IMR-90 (cell line): ENCODE results near the gene CA6. TPM values are rescaled to one million over a fixed set of nuclear protein-coding genes. Genes with fewer than 3 reads are reported as not detected.

Experiments used
- ATAC-seq: fragments of 200-7000 bp; cut with Tn5 transposase; 2 replicates; pipeline ENCODE4 v1.9.1; 2020; ENCODE audit warnings: low read depth, mild to moderate bottlenecking, moderate library complexity
- BruUV-seq: library from RNA; stranded (reverse); fragments of 400-500 nt; replicated peaks from 2 replicates; lab custom pipeline; 2021; lab: Mats Ljungman, UMichigan
- CTCF ChIA-PET: fragments of 300-600 bp; formaldehyde crosslinking; extraction: SDS; loops from one replicate; lab custom pipeline; 2021; ENCODE audit warnings: antibody characterized with exemption; lab: Yijun Ruan, JAX
- POLR2A ChIA-PET: fragments of 300-600 bp; sonication (Branson Sonifier 250); formaldehyde crosslinking; loops from one replicate; lab custom pipeline; 2022; ENCODE audit warnings: antibody characterized with exemption; ENCODE audit not compliant: unreplicated experiment; lab: Charles Lee
- DNase-seq: peaks from one replicate; pipeline ENCODE4 v3.0.0; 2013
- H2AFZ ChIP-seq: replicated peaks from 2 replicates; pipeline ENCODE3; 2013; ENCODE audit warnings: low read length, mild to moderate bottlenecking; ENCODE audit not compliant: poor library complexity
- H2AK5ac ChIP-seq: 2 replicates; pipeline ENCODE4 v1.6.1; 2013; ENCODE audit warnings: low read depth, low read length, inconsistent platforms
- H2AK9ac ChIP-seq: replicated peaks from 2 replicates; pipeline ENCODE3; 2013; ENCODE audit warnings: mild to moderate bottlenecking, low read depth, low read length, moderate library complexity; ENCODE audit not compliant: poor library complexity
- H2BK120ac ChIP-seq: 2 replicates; pipeline ENCODE4 v1.6.1; 2013; ENCODE audit warnings: low read depth, low read length, inconsistent platforms
- H2BK15ac ChIP-seq: 3 replicates; pipeline ENCODE4 v1.6.1; 2013; ENCODE audit warnings: low read depth, low read length, inconsistent platforms
- H2BK20ac ChIP-seq: 2 replicates; pipeline ENCODE4 v1.6.1; 2013; ENCODE audit warnings: low read depth, mild to moderate bottlenecking, inconsistent platforms, low read length, moderate library complexity
- H2BK5ac ChIP-seq: 2 replicates; pipeline ENCODE4 v1.6.1; 2013; ENCODE audit warnings: mild to moderate bottlenecking, low read depth, low read length, inconsistent platforms; ENCODE audit not compliant: poor library complexity, severe bottlenecking
- H3K14ac ChIP-seq: replicated peaks from 2 replicates; pipeline ENCODE4 v1.6.1; 2013; ENCODE audit warnings: low read depth, low read length, inconsistent platforms
- H3K18ac ChIP-seq: 2 replicates; pipeline ENCODE4 v1.6.1; 2013; ENCODE audit warnings: low read depth, low read length, control low read depth
- H3K23ac ChIP-seq: 2 replicates; pipeline ENCODE4 v1.6.1; 2013; ENCODE audit warnings: low read depth, low read length, inconsistent platforms
- H3K27ac ChIP-seq: 2 replicates; pipeline ENCODE4 v1.5.1; 2013; ENCODE audit warnings: mild to moderate bottlenecking, control low read depth, low read length; ENCODE audit not compliant: insufficient read depth
- H3K27me3 ChIP-seq: 2 replicates; pipeline ENCODE4 v1.6.1; 2013; ENCODE audit warnings: low read length; ENCODE audit not compliant: control insufficient read depth, insufficient read depth
- H3K36me3 ChIP-seq: 2 replicates; pipeline ENCODE4 v1.6.1; 2013; ENCODE audit warnings: low read length, mixed read lengths; ENCODE audit not compliant: control insufficient read depth, insufficient read depth
- H3K4ac ChIP-seq: 2 replicates; pipeline ENCODE4 v1.6.1; 2013; ENCODE audit warnings: low read depth, low read length, inconsistent platforms
- H3K4me1 ChIP-seq: 2 replicates; pipeline ENCODE4 v1.6.1; 2013; ENCODE audit warnings: low read length, mixed read lengths; ENCODE audit not compliant: control insufficient read depth, insufficient read depth
- H3K4me2 ChIP-seq: 2 replicates; pipeline ENCODE4 v1.6.1; 2013; ENCODE audit warnings: low read depth, mild to moderate bottlenecking, control low read depth, low read length, moderate library complexity
- H3K4me3 ChIP-seq: 2 replicates; pipeline ENCODE4 v1.5.1; 2013; ENCODE audit warnings: low read depth, mild to moderate bottlenecking, control low read depth, low read length, moderate library complexity; ENCODE audit not compliant: insufficient read depth
- H3K56ac ChIP-seq: 2 replicates; pipeline ENCODE4 v1.6.1; 2013; ENCODE audit warnings: low read length, inconsistent platforms; ENCODE audit not compliant: insufficient read depth; ENCODE audit errors: extremely low read depth
- H3K79me1 ChIP-seq, 2 experiments: 2 replicates each; pipeline ENCODE4 v1.6.1; 2013; ENCODE audit warnings: low read length in 2 of 2, inconsistent platforms in 1 of 2, low read depth in 1 of 2
- H3K9ac ChIP-seq: 2 replicates; pipeline ENCODE4 v1.6.1; 2013; ENCODE audit warnings: low read depth, low read length, control low read depth
- H3K9me1 ChIP-seq: 2 replicates; pipeline ENCODE4 v1.6.1; 2013; ENCODE audit warnings: low read length, inconsistent platforms; ENCODE audit not compliant: insufficient read depth
- H3K9me3 ChIP-seq: 2 replicates; pipeline ENCODE4 v1.6.1; 2013; ENCODE audit warnings: low read length; ENCODE audit not compliant: control insufficient read depth, insufficient read depth
- H4K20me1 ChIP-seq: 2 replicates; pipeline ENCODE4 v1.6.1; 2013; ENCODE audit warnings: low read length, inconsistent platforms; ENCODE audit not compliant: insufficient read depth
- H4K5ac ChIP-seq: 2 replicates; pipeline ENCODE4 v1.6.1; 2013; ENCODE audit warnings: mild to moderate bottlenecking, low read depth, low read length, control low read depth
- H4K8ac ChIP-seq, 2 experiments: 2 replicates each; pipeline ENCODE4 v1.6.1; 2013; ENCODE audit warnings: low read depth in 2 of 2, low read length in 2 of 2, control low read depth in 1 of 2, inconsistent platforms in 1 of 2
- H4K91ac ChIP-seq: 2 replicates; pipeline ENCODE4 v1.6.1; 2013; ENCODE audit warnings: low read depth, low read length, inconsistent platforms; ENCODE audit not compliant: insufficient read depth
- BHLHE40 ChIP-seq: fragments of 150-350 bp; IDR thresholded peaks from 2 replicates; pipeline ENCODE4 v1.6.1; 2016; ENCODE audit warnings: mild to moderate bottlenecking, low read depth, low read length
- CEBPB ChIP-seq: IDR thresholded peaks from 2 replicates; pipeline ENCODE4 v1.6.1; 2012; ENCODE audit warnings: low read depth, low read length, improper control_type of control experiment
- CHD1 ChIP-seq: IDR thresholded peaks from 2 replicates; pipeline ENCODE4 v1.6.1; 2012; ENCODE audit warnings: low read depth, low read length, improper control_type of control experiment
- FOS ChIP-seq: fragments of 150-350 bp; IDR thresholded peaks from 2 replicates; pipeline ENCODE4 v1.6.1; 2016; ENCODE audit warnings: low read depth, low read length
- MAFK ChIP-seq: IDR thresholded peaks from 2 replicates; pipeline ENCODE4 v1.6.1; 2012; ENCODE audit warnings: low read depth, low read length, improper control_type of control experiment
- MAZ ChIP-seq: IDR thresholded peaks from 2 replicates; pipeline ENCODE4 v1.6.1; 2012; ENCODE audit warnings: low read depth, mild to moderate bottlenecking, low read length, improper control_type of control experiment, moderate library complexity, borderline replicate concordance
- NFE2L2 ChIP-seq: fragments of 150-350 bp; IDR thresholded peaks from 2 replicates; pipeline ENCODE4 v1.6.1; 2016; ENCODE audit warnings: low read depth, mild to moderate bottlenecking, low read length
- POLR2A ChIP-seq: IDR thresholded peaks from 2 replicates; pipeline ENCODE4 v1.6.1; 2012; ENCODE audit warnings: mild to moderate bottlenecking, low read depth, low read length
- RAD21 ChIP-seq: IDR thresholded peaks from 2 replicates; pipeline ENCODE4 v1.6.1; 2012; ENCODE audit warnings: low read length, improper control_type of control experiment
- RCOR1 ChIP-seq: IDR thresholded peaks from 2 replicates; pipeline ENCODE4 v1.6.1; 2012; ENCODE audit warnings: mild to moderate bottlenecking, low read length, improper control_type of control experiment; ENCODE audit not compliant: insufficient replicate concordance
- RFX5 ChIP-seq: IDR thresholded peaks from 2 replicates; pipeline ENCODE4 v1.8.0; 2012; ENCODE audit warnings: low read depth, mild to moderate bottlenecking, low read length, moderate library complexity
- SMC3 ChIP-seq: fragments of 150-350 bp; IDR thresholded peaks from 2 replicates; pipeline ENCODE4 v1.6.1; 2016; ENCODE audit warnings: low read depth, mild to moderate bottlenecking, antibody characterized with exemption, low read length, moderate library complexity
- WGBS, 2 experiments: methylation state at CpG; one replicate each; pipeline versions ENCODE4 v1.1.5 to v1.1.7; 2013; ENCODE audit warnings: missing lambda C conversion rate in 2 of 2; ENCODE audit not compliant: insufficient read length in 1 of 2; ENCODE audit errors: extremely low coverage in 2 of 2; 5-methylcytosine and 5-hydroxymethylcytosine counted together
- dilution Hi-C: fragments of 300-500 bp; cut with HindIII; formaldehyde crosslinking; loops from one replicate; pipeline ENCODE4 v1.14.3; 2018; ENCODE audit warnings: low sequenced_read_pairs; ENCODE audit not compliant: unreplicated experiment
- in situ Hi-C: fragments of 300-500 bp; cut with MboI; formaldehyde crosslinking; loops from 3 replicates; pipeline ENCODE4 v1.14.3; 2019; ENCODE audit warnings: low sequenced_read_pairs, inconsistent platforms, mixed read lengths
- intact Hi-C: fragments of 100-400 bp; cut with micrococcal nuclease; formaldehyde crosslinking; loops from 2 replicates; pipeline ENCODE4 v1.10.0; 2022
- polyA plus RNA-seq, 3 experiments: library from polyadenylated mRNA; depleted of rRNA; stranded (reverse); fragments of >200 nt; gene quantifications; 2 replicates each; pipeline ENCODE4 v1.2.3, GENCODE V29; 2012; ENCODE audit warnings: low replicate concordance in 1 of 3
- total RNA-seq: library from RNA; depleted of rRNA; stranded (reverse); fragments of >200 nt; gene quantifications from 2 replicates; pipeline ENCODE4 v1.2.3, GENCODE V29; 2012
- TF ChIP-seq, protein P1 (sequence below): fragments of 150-350 bp; IDR thresholded peaks from 2 replicates; pipeline ENCODE4 v1.6.1; 2016; ENCODE audit warnings: low read depth, mild to moderate bottlenecking, low read length, moderate library complexity, borderline replicate concordance
- TF ChIP-seq, protein P2 (sequence below): conservative IDR thresholded peaks from 2 replicates; pipeline ENCODE4 v1.5.1; 2012; ENCODE audit warnings: mild to moderate bottlenecking, low read depth, low read length, improper control_type of control experiment

CA6 gene
- total and polyA plus RNA-seq, 2 of the 4 experiments (the other 2 are of a cell fraction) = not detected

DNA sequence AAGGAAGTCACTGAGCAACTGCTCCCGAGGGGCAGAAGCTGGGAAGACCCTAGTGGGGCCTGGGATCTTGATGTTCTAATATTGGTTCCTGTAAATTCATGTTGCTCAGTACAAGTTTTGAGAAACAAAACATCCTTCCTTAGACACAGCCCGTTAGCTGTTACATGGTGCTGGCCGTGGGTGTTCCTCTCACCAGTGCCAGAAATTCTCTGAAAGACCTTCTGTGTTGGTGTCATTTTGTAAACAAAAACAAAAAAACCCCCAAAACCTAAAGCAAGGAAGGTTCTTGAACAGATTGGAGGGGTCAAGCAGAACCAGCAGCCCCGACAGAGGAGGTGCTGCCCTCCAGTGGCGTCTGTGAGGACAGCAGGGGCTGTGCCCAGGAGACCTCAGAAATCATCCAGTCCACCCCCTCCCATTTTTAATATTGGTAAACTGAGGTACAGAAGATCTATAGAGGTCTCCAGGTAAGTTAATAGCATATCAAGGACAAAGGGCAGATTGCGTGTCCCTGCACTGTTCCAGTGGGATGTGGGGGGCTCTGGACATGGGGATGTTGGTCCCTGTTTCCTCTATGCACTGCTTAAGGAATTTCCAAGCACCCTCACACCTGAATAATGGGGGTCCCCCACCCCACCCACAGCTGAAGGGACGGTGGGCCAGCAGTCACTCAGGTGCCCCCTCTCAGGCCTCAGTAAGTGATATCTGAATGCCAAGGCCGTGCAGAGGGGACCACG is 42.4 kb downstream of the CA6 start:
- Histone ChIP-seq H3K9me1 (0 out of 2 replicates have a peak, but pooled peaks cover 5% of the 10 kb centered on the region), H4K20me1 (no peaks in the 10 kb centered on the region), H3K9ac (no peak overlapping the region), H4K8ac (peak overlapping the region in 1 of 2 experiments; percentile 83; a peak in 2 of 4 replicates), H2BK120ac (peak overlapping the region; percentile 68; the same call in 1 of the 2 replicates), H2BK5ac (no peak overlapping the region), H2AK9ac (peak overlapping the region; percentile 23), H3K4me3 (no peak overlapping the region), H3K36me3 (no peaks in the 10 kb centered on the region), H3K27me3 (peaks cover 1% of the 10 kb centered on the region; the same call in 1 of the 2 replicates), H3K27ac (no peak overlapping the region), H2BK20ac (0 out of 2 replicates have a peak overlapping the region, but pooled peaks have one; percentile 76), H4K91ac (peak overlapping the region; percentile 76; the same call in 1 of the 2 replicates), H3K56ac (no peak overlapping the region), H2AFZ (peak overlapping the region; percentile 85), H3K4me1 (no peaks in the 10 kb centered on the region; the same call in none of the 2 replicates), H3K9me3 (no peaks in the 10 kb centered on the region), H2AK5ac (peak overlapping the region; percentile 77), H3K23ac (no peak overlapping the region; the same call in 1 of the 2 replicates), H3K18ac (no peak overlapping the region), H2BK15ac (peak overlapping the region; percentile 51; the same call in 1 of the 3 replicates), H3K4me2 (no peak overlapping the region), H3K79me1 (no peaks in the 10 kb centered on the region), H3K4ac (peak overlapping the region; percentile 71; the same call in 1 of the 2 replicates), H3K14ac (peak overlapping the region; percentile 64; the same call in 1 of the 2 replicates), H4K5ac (0 out of 2 replicates have a peak overlapping the region, but pooled peaks have one; percentile 56)
- DNase-seq = peak; percentile 32
- no TSS peak for BruUV-seq
- POLR2A ChIA-PET = no interaction called here
- in situ Hi-C loops = loop anchor here (5.0 kb wide), 1 partner anchor 71 kb away; no protein-coding TSS in a partner anchor
- CTCF ChIA-PET = interaction anchor here (0.5 to 1.1 kb wide), 9 partner anchors 17 to 324 kb away, joined by 3 to 9 read pairs (median 3); partner anchors contain the start of gene SLC2A7
- intact Hi-C loops = loop anchor here (1.0 to 5.0 kb wide), 4 partner anchors 70 to 129 kb away; no protein-coding TSS in a partner anchor
- WGBS, 2 experiments = 0% methylated on average over 1 of the region's 9 CpGs; no CpG with 5 or more reads in 1 of the 2 experiments
- dilution Hi-C loops = no loop called here
- peak; percentile 85 for ATAC-seq
- no peak for TF ChIP-seq NFE2L2
- no peak for TF ChIP-seq MAFK
- no peak for TF ChIP-seq POLR2A
- no peak for TF ChIP-seq BHLHE40
- TF ChIP-seq MAZ = no peak
- TF ChIP-seq, protein P1, sequence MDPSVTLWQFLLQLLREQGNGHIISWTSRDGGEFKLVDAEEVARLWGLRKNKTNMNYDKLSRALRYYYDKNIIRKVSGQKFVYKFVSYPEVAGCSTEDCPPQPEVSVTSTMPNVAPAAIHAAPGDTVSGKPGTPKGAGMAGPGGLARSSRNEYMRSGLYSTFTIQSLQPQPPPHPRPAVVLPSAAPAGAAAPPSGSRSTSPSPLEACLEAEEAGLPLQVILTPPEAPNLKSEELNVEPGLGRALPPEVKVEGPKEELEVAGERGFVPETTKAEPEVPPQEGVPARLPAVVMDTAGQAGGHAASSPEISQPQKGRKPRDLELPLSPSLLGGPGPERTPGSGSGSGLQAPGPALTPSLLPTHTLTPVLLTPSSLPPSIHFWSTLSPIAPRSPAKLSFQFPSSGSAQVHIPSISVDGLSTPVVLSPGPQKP = no peak
- TF ChIP-seq CHD1 = no peak
- TF ChIP-seq RAD21 = peak; percentile 75
- no peak for TF ChIP-seq RFX5
- no peak for TF ChIP-seq FOS
- TF ChIP-seq, protein P2, sequence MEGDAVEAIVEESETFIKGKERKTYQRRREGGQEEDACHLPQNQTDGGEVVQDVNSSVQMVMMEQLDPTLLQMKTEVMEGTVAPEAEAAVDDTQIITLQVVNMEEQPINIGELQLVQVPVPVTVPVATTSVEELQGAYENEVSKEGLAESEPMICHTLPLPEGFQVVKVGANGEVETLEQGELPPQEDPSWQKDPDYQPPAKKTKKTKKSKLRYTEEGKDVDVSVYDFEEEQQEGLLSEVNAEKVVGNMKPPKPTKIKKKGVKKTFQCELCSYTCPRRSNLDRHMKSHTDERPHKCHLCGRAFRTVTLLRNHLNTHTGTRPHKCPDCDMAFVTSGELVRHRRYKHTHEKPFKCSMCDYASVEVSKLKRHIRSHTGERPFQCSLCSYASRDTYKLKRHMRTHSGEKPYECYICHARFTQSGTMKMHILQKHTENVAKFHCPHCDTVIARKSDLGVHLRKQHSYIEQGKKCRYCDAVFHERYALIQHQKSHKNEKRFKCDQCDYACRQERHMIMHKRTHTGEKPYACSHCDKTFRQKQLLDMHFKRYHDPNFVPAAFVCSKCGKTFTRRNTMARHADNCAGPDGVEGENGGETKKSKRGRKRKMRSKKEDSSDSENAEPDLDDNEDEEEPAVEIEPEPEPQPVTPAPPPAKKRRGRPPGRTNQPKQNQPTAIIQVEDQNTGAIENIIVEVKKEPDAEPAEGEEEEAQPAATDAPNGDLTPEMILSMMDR = peak; percentile 86
- peak; percentile 85 for TF ChIP-seq SMC3
- TF ChIP-seq CEBPB = no peak
- no peak for TF ChIP-seq RCOR1
